Loucy (cell line): ENCODE data around the gene VCX3A.

Experiments used
- EZH2phosphoT487 ChIP-seq: fragments of 200-600 bp; IDR thresholded peaks from 2 replicates; pipeline ENCODE4 v1.6.1; 2018; ENCODE audit warnings: antibody characterized with exemption, mild to moderate bottlenecking, moderate library complexity, borderline replicate concordance
- TF ChIP-seq, protein P1 (sequence below): fragments of 200-600 bp; sonication (generic); conservative IDR thresholded peaks from 2 replicates; pipeline ENCODE4 v1.5.1; 2014; ENCODE audit warnings: mild to moderate bottlenecking, antibody characterized with exemption, low read length

DNA sequence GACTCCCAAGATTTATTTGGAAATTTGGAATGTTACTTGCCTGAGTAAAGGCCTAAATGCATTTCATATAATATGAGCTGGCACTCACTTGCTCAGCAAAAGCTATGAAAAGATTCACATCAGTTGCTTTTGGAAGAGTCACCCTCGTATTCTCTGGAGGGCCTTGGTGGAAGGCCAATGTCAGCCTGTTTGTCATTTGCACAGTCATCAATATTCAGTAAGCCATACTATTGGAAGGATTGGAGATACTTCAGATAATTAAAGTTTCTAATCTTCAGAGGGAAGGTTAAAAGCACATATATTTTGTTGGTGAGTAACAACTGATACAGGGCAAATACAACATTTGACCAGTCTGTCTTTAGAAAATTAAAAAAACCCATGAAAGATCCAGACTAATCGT, 36.6 kb downstream of the VCX3A start:
- TF ChIP-seq, protein P1, sequence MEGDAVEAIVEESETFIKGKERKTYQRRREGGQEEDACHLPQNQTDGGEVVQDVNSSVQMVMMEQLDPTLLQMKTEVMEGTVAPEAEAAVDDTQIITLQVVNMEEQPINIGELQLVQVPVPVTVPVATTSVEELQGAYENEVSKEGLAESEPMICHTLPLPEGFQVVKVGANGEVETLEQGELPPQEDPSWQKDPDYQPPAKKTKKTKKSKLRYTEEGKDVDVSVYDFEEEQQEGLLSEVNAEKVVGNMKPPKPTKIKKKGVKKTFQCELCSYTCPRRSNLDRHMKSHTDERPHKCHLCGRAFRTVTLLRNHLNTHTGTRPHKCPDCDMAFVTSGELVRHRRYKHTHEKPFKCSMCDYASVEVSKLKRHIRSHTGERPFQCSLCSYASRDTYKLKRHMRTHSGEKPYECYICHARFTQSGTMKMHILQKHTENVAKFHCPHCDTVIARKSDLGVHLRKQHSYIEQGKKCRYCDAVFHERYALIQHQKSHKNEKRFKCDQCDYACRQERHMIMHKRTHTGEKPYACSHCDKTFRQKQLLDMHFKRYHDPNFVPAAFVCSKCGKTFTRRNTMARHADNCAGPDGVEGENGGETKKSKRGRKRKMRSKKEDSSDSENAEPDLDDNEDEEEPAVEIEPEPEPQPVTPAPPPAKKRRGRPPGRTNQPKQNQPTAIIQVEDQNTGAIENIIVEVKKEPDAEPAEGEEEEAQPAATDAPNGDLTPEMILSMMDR: no peak
- TF ChIP-seq EZH2phosphoT487: no peak
